HTR-8/SVneo (cell line): Measurements from ENCODE around the gene CPA1.

ENCODE experiments used
- DNase-seq: peaks from one replicate; pipeline ENCODE4 v3.0.0; 2011; ENCODE audit warnings: low spot score, mixed read lengths; ENCODE audit not compliant: insufficient read length
- FAIRE-seq: peaks from 2 replicates; lab custom pipeline; 2011; peaks lifted over from hg19 to GRCh38; lab: Jason Lieb, UNC

CPA1 gene

GRCh38 chr7:130388671-130389070 lies 8.4 kb downstream of the CPA1 start:
- DNase-seq, result no peak
- no peak for FAIRE-seq

GRCh38 chr7:130390486-130390885 lies 10.2 kb downstream of the CPA1 start:
- no peak for FAIRE-seq

GRCh38 chr7:130393101-130393561 lies 12.8 kb downstream of the CPA1 start:
- no peak for DNase-seq

More at GRCh38 chr7:130390486-130390885, 10.2 kb downstream of the CPA1 start:
- no peak for DNase-seq

GRCh38 chr7:130393841-130394411 lies 13.6 kb downstream of the CPA1 start:
- no peak for FAIRE-seq
- DNase-seq, result no peak

More at GRCh38 chr7:130393101-130393561, 12.8 kb downstream of the CPA1 start:
- FAIRE-seq, result no peak

GRCh38 chr7:130394421-130395195 lies 14.3 kb downstream of the CPA1 start:
- DNase-seq, result no peak
- FAIRE-seq, result no peak

GRCh38 chr7:130395421-130395820 lies 15.1 kb downstream of the CPA1 start:
- no peak for DNase-seq
- FAIRE-seq, result no peak

GRCh38 chr7:130396109-130396508 lies 15.8 kb downstream of the CPA1 start:
- DNase-seq, result no peak
- FAIRE-seq, result no peak

GRCh38 chr7:130397051-130397757 lies 16.9 kb downstream of the CPA1 start:
- no peak for DNase-seq
- FAIRE-seq, result no peak

- FAIRE-seq (no peak), DNase-seq (no peak)
Observed at GRCh38 chr7:130397758-130398073, 17.4 kb downstream of the CPA1 start.

- FAIRE-seq (no peak), DNase-seq (no peak)
Observed at GRCh38 chr7:130398526-130399090, 18.3 kb downstream of the CPA1 start.

GRCh38 chr7:130400120-130400572 lies 19.9 kb downstream of the CPA1 start:
- no peak for FAIRE-seq

GRCh38 chr7:130401101-130401500 lies 20.8 kb downstream of the CPA1 start:
- FAIRE-seq (no peak), DNase-seq (no peak)

More at GRCh38 chr7:130400120-130400572, 19.9 kb downstream of the CPA1 start:
- DNase-seq, result no peak

GRCh38 chr7:130401578-130401977 lies 21.3 kb downstream of the CPA1 start:
- DNase-seq, result no peak
- FAIRE-seq, result no peak

GRCh38 chr7:130405003-130405402 lies 24.7 kb downstream of the CPA1 start:
- FAIRE-seq (no peak), DNase-seq (no peak)

- FAIRE-seq (no peak), DNase-seq (no peak)
Observed at GRCh38 chr7:130409067-130409711, 28.9 kb downstream of the CPA1 start.

GRCh38 chr7:130409712-130410072 lies 29.4 kb downstream of the CPA1 start:
- no peak for DNase-seq
- no peak for FAIRE-seq

- DNase-seq, result no peak
- FAIRE-seq, result no peak
Observed at GRCh38 chr7:130410868-130411541, 30.7 kb downstream of the CPA1 start.

GRCh38 chr7:130413201-130413600 lies 32.9 kb downstream of the CPA1 start:
- FAIRE-seq (no peak), DNase-seq (no peak)

- FAIRE-seq, result no peak
- DNase-seq, result no peak
Observed at GRCh38 chr7:130415006-130415405, 34.7 kb downstream of the CPA1 start.

- FAIRE-seq (no peak), DNase-seq (no peak)
Observed at GRCh38 chr7:130417213-130417612, 36.9 kb downstream of the CPA1 start.
